Suppressor macrophage treated with lipopolysaccharide for 4 hours (primary cell): ENCODE measurements around the gene FTH1.

Experiments
- DNase-seq: peaks from one replicate; pipeline ENCODE4 v3.0.0-alpha.2; 2020

FTH1 gene

GRCh38 chr11:61978703-61979661, 11.5 kb upstream of the FTH1 start:
- no peak for DNase-seq

DNA sequence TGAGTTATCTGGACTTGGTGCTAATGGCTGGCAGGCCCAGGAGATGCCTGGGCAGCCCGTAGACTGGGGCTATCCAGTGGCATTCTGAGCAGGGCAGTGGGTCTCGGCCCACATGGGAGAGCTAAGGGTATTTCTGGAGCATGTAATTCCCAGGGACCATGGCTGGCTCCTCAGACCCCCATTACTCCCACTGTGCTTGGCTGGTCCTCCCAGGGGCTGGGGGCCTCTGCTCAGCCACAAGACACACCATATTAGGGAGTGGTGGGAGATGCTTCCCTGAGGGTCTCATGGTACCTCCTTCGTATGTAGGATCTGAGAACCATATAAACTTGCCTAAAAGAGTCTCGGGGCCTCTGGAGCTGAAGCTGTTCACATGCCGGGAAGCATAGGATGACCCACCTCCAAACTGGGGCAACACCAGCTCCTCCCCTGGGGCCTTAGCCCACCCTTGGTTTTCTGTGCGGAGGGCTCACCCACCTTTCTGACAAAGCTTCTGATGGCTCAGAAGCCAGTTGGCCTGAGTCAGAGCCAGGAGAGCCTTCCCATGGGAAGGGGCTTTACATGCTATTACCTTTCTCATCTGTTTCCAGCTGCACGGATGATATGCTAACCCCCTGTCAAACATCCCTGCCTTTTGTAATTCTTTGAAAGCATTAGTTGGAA, 9.5 kb upstream of the FTH1 start:
- no peak for DNase-seq

GRCh38 chr11:61976420-61976800, 9.0 kb upstream of the FTH1 start:
- DNase-seq = no peak

DNA sequence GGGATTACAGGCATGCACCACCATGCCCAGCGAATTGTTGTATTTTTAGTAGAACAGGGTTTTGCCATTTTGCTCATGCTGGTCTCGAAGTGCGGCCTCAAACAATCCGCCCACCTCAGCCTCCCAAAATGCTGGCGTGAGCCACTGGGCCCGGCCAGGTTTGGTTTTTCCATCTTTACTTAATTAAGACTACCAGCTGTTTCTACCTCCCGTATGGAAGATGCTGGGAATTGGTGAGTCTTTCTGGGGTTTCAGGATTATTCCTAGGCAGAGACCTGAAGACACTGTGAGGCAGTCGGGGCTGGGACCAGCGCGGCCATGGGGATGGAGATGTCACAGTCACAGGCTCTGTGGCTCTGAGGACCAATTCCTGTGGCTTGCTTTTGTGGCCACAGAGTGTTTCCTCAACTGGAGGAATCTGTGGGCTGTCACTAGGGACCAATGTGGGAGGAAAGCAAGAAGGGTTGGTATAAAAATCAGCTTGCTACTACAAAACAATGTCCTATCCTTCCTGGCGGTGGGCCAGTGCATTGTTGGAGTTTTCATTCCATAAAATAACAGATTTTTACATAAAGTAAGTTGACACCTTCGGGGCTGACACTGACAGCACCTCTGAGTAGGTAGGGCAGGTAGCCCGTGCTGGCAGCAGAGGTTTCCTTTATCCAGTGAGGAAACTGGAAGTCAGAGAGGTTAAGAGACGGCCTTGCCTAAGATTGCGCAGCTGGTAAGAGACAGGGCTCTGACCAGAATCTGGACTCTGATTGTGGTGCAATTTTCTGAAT, 8.4 kb upstream of the FTH1 start:
- peak; percentile 54 for DNase-seq

DNA sequence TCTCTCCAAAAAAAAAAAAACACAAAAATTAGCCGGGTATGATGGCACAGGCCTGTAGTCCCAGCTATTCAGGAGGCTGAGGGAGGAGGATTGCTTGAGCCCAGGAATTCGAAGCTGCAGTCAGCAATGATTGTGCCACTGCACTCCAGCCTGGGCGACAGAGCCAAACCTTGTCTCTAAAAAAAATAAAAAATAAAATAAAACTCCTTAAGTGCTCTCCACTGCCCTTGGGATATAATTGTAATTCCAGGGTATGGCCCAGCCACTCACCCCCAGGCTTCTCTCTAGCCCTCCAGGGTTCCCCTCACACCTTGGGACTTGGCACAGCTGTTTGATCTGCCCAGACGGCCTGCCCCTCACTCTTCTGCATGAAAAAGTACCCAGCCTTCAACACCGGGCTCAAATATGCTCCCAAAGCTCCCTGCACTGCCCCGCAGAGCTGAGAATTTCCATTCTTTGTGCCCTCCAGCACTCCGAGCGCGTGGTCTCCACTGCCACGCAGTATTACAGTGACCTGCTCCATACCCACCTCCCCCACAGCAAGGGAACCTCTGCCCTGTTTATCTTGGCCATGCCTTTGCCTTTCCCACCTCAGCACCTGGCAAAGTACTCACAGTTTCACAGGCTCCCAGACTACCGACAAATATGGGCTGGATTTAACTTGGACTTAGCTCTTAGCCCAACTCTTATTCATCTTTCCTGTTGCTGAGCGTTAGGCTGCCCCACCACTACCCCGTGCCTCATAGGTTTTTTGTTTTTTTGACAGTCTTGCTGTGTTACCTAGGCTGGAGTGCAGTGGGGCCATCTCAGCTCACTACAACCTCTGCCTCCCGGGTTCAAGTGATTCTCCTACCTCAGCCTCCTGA, 7.6 kb upstream of the FTH1 start:
- DNase-seq = no peak

GRCh38 chr11:61973476-61974162, 6.2 kb upstream of the FTH1 start:
- DNase-seq = peak; percentile 43

DNA sequence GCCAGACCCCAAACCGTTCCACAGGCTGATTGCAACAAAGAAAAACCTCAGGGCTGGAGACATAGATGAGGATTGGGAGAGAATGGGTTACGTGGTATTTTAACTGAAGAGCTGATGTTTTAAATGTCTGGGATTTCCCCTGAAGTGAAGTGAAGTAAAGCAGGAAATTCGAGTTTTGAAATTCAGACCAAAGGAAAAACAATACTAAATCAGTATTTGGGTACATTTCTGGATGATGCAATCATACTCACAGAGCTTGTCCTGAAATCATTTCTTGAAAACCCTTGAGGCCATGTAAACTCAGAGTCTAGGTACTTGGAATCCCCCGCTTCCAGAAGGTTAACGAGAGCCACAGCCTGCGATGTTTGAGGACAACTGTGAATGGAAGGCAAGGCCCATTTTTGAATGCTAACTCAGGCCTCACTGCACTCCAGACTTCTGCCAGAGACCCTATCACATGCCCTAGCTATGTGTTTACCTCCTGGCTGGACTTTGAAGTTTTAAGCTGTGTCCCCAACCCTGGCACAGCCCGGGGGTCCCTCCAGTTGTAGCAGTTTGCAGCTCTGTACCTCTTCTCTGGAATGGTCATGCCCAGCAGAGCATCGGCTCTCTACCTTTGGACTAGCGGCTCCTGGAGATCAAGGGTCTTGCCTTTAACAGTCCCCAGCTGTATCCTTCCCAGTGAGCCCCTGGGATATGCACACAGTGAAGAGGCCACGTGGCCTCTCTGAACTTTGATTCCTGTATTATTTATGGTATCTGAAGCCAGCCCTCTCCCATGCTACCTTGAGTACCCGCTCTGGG, 5.4 kb upstream of the FTH1 start:
- peak; percentile 98 for DNase-seq

DNA sequence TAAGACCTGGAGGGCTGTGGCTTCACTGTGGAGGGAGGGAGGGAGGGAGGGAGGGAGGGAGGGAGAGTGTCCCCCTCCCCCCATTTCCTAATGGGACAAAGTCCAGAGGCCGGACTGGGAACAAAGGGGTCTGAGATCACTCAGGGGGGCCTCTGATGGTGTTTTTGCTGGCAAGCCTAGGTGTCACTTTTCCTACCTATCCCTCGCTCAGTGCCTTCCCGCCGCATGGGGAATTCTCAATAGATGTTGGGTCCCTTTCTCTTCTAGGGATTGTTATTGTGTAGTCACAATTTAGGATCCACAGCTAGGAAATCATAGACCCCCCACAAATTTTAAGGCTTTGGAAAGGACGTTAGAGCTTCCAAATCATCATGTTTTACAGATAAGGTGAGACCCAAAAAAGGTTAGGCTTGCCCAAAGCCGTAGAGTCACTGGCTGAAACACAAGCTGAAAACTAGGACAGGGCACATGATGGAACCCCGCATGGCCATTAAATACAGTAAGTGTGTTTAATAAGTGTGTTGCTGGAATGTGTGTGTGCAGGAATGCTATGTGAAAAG, 4.8 kb upstream of the FTH1 start:
- no peak for DNase-seq

GRCh38 chr11:61971248-61972111, 4.0 kb upstream of the FTH1 start:
- peak; percentile 99 for DNase-seq

DNA sequence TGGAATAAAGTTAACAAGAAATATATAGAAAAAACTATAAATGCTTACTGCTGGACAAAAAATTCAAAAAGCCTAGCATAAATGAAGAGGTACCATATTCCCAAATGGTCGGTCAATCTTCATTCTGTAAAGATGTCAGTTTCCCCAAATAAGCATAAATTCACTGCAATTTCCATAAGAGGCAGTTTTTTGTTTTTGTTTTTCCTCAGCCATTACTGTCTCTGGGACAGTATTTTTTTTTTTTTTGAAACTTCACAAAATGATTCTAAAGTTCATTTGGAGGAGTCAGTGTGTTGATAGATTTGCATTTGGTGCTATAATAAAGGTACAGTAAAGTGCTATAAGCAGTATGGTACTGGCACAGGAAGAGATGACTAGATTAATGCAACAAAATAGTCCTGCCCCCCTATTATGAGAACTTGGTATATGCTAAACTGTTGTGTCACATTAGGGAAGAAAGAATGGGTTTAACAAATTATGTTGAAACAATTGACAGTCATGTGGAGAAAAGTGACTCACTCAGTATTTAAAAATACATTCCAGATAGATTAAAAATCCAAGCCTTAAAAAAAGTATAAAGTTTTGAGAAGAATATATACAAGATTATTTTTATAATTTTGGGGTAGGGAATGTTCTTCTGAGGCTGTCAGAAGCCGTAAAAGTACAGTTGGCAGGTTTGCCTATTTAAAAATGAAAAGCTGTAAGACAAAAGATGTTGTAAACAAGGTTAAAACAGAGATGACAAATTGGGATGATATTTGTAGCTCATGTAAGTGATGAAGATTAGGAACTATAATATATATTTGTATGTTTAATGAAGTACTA, 2.6 kb upstream of the FTH1 start:
- peak; percentile 94 for DNase-seq

GRCh38 chr11:61969391-61969758, 1.9 kb upstream of the FTH1 start:
- DNase-seq = peak; percentile 25

- no peak for DNase-seq
Measured at GRCh38 chr11:61968758-61969390, 1.4 kb upstream of the FTH1 start.

GRCh38 chr11:61967924-61968757, 707 bp upstream of the FTH1 start:
- peak; percentile 88 for DNase-seq

DNA sequence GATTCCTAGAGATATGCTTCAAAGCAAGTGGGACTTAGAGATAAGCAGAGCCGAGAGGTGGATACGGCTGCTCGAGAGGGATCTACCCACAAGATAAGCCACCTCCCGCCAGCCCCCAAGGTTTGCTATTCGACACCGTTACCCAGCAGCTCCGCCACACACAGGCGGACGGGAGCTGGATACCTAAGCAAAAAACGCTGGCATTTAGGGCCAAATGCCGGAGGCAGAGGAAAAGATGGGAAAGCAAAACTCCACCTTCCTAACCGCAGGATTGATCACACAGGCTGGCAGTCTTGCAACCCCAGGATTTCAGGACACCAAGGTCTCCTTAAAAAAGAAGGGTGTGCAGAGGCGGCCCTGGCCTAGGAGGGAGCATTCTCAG, 709 bp downstream of the FTH1 start:
- no peak for DNase-seq

DNA sequence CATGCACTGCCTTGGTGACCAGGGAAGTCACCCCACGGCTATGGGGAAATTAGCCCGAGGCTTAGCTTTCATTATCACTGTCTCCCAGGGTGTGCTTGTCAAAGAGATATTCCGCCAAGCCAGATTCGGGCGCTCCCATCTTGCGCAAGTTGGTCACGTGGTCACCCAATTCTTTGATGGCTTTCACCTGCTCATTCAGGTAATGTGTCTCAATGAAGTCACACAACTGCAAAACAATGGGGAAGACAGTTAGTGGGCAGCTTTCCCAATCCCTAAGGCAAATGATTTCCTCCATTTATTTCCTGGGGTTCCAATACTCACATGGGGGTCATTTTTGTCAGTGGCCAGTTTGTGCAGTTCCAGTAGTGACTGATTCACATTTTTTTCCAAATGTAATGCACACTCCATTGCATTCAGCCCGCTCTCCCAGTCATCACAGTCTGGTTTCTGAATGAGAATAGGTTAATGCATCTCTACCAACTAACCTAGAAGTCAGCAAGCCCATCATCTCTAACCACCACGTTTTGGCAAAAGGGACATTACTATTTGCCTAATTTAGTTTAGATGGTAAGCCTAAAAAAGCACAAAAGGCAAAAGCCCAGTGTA, 2.7 kb downstream of the FTH1 start:
- DNase-seq = peak; percentile 63

DNA sequence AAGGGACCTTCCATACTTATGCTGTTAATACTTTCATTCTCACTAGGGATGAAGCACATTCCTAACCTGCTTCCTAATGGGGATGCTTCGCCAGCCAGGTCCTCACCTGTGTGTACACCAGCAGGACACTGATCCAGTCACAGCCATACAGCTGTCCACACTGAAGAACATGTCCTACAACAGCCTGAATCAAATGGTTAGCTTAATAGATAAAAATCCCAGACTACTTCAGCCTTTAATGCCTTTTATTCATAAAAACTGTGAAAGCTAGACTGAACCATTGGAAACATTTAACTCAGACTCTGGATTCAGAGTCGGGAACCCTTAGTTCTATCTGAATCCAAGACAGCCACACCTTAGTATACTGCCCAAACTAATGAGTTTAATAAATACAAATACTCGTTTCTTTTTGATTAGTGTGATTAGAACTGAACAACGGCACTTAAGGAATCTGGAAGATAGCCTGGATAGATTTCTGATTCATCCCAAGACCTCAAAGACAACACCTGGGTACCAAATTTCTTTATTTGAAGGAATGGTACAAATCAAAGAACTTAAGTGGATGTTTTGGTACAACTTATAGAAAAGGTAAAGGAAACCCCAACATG, 3.3 kb downstream of the FTH1 start:
- DNase-seq = no peak
